Naive thymus-derived CD4-positive, alpha-beta T cell (primary cell): ENCODE measurements around the gene C13orf42. TPM values are rescaled to one million over a fixed set of nuclear protein-coding genes. Genes with fewer than 3 reads are reported as not detected.

Source experiments
- ATAC-seq: fragments of 150-1000 bp; cut with Tn5 transposase; 2 replicates; pipeline ENCODE4 v1.10.0; 2021; ENCODE audit warnings: mild to moderate bottlenecking, moderate library complexity
- CTCF ChIA-PET: fragments of 350-600 bp; sonication (Branson Sonifier 250); formaldehyde crosslinking; loops from one replicate; lab custom pipeline; 2021; ENCODE audit warnings: antibody characterized with exemption; lab: Charles Lee
- POLR2A ChIA-PET: fragments of 350-600 bp; sonication (Branson Sonifier 250); formaldehyde crosslinking; loops from one replicate; lab custom pipeline; 2021; ENCODE audit warnings: antibody characterized with exemption, inconsistent platforms; lab: Charles Lee
- DNase-seq, 9 donors: peaks; one replicate each; pipeline versions ENCODE4 v3.0.0 to v3.0.0-alpha.2; 2020 to 2022; ENCODE audit warnings: mixed read lengths in 1 of 9
- H3K27ac ChIP-seq: one replicate; pipeline ENCODE4 v1.7.0; 2013; ENCODE audit warnings: mild to moderate bottlenecking, low read depth, low read length, moderate library complexity
- H3K27me3 ChIP-seq, 2 donors: one replicate each; pipeline ENCODE4 v1.7.0; 2013; ENCODE audit warnings: low read length in 2 of 2, mild to moderate bottlenecking in 2 of 2, moderate library complexity in 2 of 2; ENCODE audit not compliant: control insufficient read depth in 2 of 2, insufficient read depth in 2 of 2
- H3K36me3 ChIP-seq, 3 experiments: 1 replicate in 2 of 3; 2 replicates in 1 of 3; pipeline ENCODE4 v1.7.0; 2013; ENCODE audit warnings: low read length in 3 of 3, mild to moderate bottlenecking in 3 of 3, moderate library complexity in 1 of 3; ENCODE audit not compliant: insufficient read depth in 3 of 3, control insufficient read depth in 2 of 3
- H3K4me1 ChIP-seq, 2 donors: one replicate each; pipeline ENCODE4 v1.7.0; 2013; ENCODE audit warnings: low read length in 2 of 2, mild to moderate bottlenecking in 2 of 2, moderate library complexity in 1 of 2; ENCODE audit not compliant: control insufficient read depth in 2 of 2, insufficient read depth in 2 of 2
- H3K4me3 ChIP-seq: 2 replicates; pipeline ENCODE4 v1.7.0; 2013; ENCODE audit warnings: mild to moderate bottlenecking, low read length
- H3K9me3 ChIP-seq, 3 experiments: 1 replicate in 2 of 3; 2 replicates in 1 of 3; pipeline ENCODE4 v1.7.0; 2013; ENCODE audit warnings: low read length in 3 of 3; ENCODE audit not compliant: control insufficient read depth in 2 of 3
- H3K27ac Mint-ChIP-seq, 9 donors: one replicate each; pipeline ENCODE4 v1.8.0; 2020 to 2022; ENCODE audit warnings: mixed read lengths in 9 of 9, mild to moderate bottlenecking in 8 of 9, moderate library complexity in 5 of 9, inconsistent platforms in 2 of 9
- H3K27me3 Mint-ChIP-seq, 5 donors: one replicate each; pipeline ENCODE4 v1.8.0; 2021 to 2022; ENCODE audit warnings: mixed read lengths in 5 of 5, mild to moderate bottlenecking in 1 of 5
- H3K36me3 Mint-ChIP-seq, 5 donors: one replicate each; pipeline ENCODE4 v1.8.0; 2020 to 2022; ENCODE audit warnings: mixed read lengths in 5 of 5, mild to moderate bottlenecking in 3 of 5, inconsistent platforms in 1 of 5
- H3K4me1 Mint-ChIP-seq, 7 donors: one replicate each; pipeline ENCODE4 v1.8.0; 2020 to 2022; ENCODE audit warnings: mixed read lengths in 7 of 7, mild to moderate bottlenecking in 3 of 7, inconsistent platforms in 1 of 7
- H3K4me3 Mint-ChIP-seq, 10 donors: one replicate each; pipeline ENCODE4 v1.8.0; 2020 to 2022; ENCODE audit warnings: mild to moderate bottlenecking in 10 of 10, mixed read lengths in 10 of 10, moderate library complexity in 6 of 10, inconsistent platforms in 2 of 10
- H3K9me3 Mint-ChIP-seq, 11 donors: one replicate each; pipeline ENCODE4 v1.8.0; 2020 to 2022; ENCODE audit warnings: mixed read lengths in 11 of 11, mild to moderate bottlenecking in 4 of 11, inconsistent platforms in 1 of 11, moderate library complexity in 1 of 11
- intact Hi-C, 2 donors: fragments of 100-400 bp; cut with micrococcal nuclease; formaldehyde crosslinking; loops; one replicate each; pipeline ENCODE4 v1.15.1; 2023
- polyA plus RNA-seq, 2 donors: library from polyadenylated mRNA; unstranded; fragments of 300-500 nt; fragmentation: Illumina TruSeq; gene quantifications; one replicate each; pipeline ENCODE4 v1.2.3, GENCODE V29; 2021
- total RNA-seq, 6 experiments: library from RNA in 5 of 6; stranded (reverse) in 5 of 6; gene quantifications; 1 replicate in 5 of 6; 2 replicates in 1 of 6; pipeline ENCODE4 v1.2.3 and lab custom pipeline; 2021 to 2026

The C13orf42 gene
- total and polyA plus RNA-seq, 7 experiments from 2014 or later: not detected

DNA sequence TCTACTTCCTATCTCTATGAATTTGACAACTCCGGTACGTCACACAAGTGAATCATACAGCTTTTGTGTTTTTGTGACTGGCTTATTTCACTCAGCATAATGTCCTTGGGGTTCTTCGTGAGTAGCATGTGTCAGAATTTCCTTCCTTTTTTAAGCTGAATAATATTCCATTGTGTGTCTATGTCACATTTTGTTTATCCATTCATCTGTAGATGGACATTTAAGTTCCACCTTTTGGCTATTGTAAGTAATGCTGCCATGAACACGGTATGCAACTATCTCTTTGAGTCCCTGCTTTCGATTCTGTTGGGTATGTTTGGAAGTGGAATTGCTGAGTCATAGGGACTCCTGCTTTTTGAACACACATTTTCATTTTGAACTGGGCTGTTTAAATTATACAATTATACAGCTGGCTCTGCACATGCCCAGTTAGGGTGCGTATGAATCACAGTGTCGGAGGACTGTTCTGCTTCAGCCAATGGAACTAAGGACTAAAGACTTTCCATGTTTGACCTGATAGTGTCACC is 43.0 kb upstream of the C13orf42 start:
- Histone ChIP-seq H3K4me1 (no peaks in the 10 kb centered on the region), H3K27ac (no peak overlapping the region), H3K4me3 (no peak overlapping the region), H3K36me3 (no peaks in the 10 kb centered on the region), H3K27me3 (no peaks in the 10 kb centered on the region), H3K9me3 (no peaks in the 10 kb centered on the region)
- Mint-ChIP-seq H3K36me3 (no peaks in the 10 kb centered on the region), H3K4me1 (peaks cover 0 to 10% (median 0%) of the 10 kb centered on the region in 7 donors), H3K27ac (no peak overlapping the region), H3K27me3 (peaks cover 0 to 24% (median 15%) of the 10 kb centered on the region in 5 donors), H3K4me3 (peak overlapping the region in 1 of 10 donors; percentile 7), H3K9me3 (no peaks in the 10 kb centered on the region)
- intact Hi-C loops: no loop called here
- ChIA-PET POLR2A (no interaction called here), CTCF (no interaction called here)
- no peak for DNase-seq
- peak; percentile 50 for ATAC-seq

DNA sequence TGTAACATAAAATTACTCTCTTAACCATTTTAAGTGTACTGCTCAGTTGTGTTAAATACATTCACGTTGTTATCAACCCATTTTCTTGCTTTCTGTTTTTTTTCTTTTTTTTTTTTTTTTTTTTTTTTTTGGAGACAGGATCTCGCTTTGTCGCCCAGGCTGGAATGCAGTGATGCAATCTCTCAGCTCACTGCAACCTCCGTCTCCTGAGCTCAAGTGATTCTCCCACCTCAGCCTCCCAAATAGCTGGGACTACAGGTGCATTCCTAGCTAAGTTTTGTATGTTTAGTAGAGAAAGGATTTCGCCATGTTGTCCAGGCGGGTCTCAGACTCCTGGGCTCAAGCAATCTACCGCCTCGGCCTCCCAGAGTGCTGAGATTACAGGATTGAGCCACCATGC is 42.5 kb upstream of the C13orf42 start:
- H3K27ac ChIP-seq: no peak overlapping the region
- intact Hi-C loops: no loop called here
- peaks cover 0 to 10% (median 0%) of the 10 kb centered on the region in 7 donors for H3K4me1 Mint-ChIP-seq
- no peak overlapping the region for H3K4me3 Mint-ChIP-seq
- peaks cover 0 to 24% (median 15%) of the 10 kb centered on the region in 5 donors for H3K27me3 Mint-ChIP-seq
- no peaks in the 10 kb centered on the region for H3K27me3 ChIP-seq
- ChIA-PET CTCF (no interaction called here), POLR2A (no interaction called here)
- H3K4me3 ChIP-seq: no peak overlapping the region
- ATAC-seq: no peak
- no peaks in the 10 kb centered on the region for H3K9me3 Mint-ChIP-seq
- no peak for DNase-seq
- H3K36me3 Mint-ChIP-seq: no peaks in the 10 kb centered on the region
- H3K36me3 ChIP-seq: no peaks in the 10 kb centered on the region
- no peaks in the 10 kb centered on the region for H3K9me3 ChIP-seq
- H3K27ac Mint-ChIP-seq: no peak overlapping the region
- no peaks in the 10 kb centered on the region for H3K4me1 ChIP-seq

DNA sequence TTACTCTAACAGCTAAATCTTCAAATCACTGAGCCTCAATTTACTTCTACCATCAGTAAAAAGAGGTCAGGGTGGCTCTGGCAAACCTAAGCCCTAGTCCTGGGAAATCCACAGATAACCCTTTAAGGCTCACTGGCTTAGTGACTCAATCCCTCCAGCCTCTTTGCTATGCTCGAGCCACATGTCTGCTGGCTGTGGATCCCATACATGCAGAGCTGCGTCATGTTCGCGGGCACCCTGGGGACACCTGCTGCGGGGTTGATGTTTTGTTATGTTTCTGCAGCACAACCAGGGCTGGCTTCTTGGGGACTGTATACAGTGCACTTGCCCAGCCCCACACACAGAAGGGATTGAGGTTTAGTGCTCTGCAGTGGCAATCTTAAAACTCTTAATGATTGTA is 41.6 kb upstream of the C13orf42 start:
- H3K36me3 ChIP-seq: no peaks in the 10 kb centered on the region
- no peaks in the 10 kb centered on the region for H3K27me3 ChIP-seq
- Mint-ChIP-seq H3K4me3 (no peak overlapping the region), H3K27ac (no peak overlapping the region), H3K27me3 (peaks cover 0 to 30% (median 15%) of the 10 kb centered on the region in 5 donors), H3K4me1 (peaks cover 4 to 12% (median 5%) of the 10 kb centered on the region in 7 donors), H3K36me3 (no peaks in the 10 kb centered on the region), H3K9me3 (no peaks in the 10 kb centered on the region)
- DNase-seq: no peak
- ATAC-seq: no peak
- intact Hi-C loops: no loop called here
- H3K4me3 ChIP-seq: no peak overlapping the region
- ChIA-PET CTCF (no interaction called here), POLR2A (no interaction called here)
- no peaks in the 10 kb centered on the region for H3K9me3 ChIP-seq
- H3K4me1 ChIP-seq: no peaks in the 10 kb centered on the region
- H3K27ac ChIP-seq: no peak overlapping the region

DNA sequence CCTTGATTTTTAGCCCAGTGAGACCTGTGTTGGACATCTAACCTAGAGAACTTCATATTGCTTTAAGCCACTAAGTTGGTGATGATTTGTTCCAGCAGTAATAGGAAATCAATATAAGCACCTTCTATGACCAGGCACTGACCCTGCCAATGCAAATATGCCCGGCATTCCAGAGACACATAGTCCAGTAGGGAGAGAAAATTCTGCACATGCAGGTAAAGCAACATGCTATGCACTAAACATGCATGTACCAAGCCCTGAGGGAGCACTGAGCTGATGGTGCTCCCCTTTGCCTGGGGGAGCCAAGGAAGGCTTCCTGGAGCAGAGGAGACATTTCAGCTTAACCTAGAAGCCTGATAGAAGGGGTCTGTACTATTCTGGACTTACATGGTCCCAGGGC is 40.4 kb upstream of the C13orf42 start:
- H3K27me3 ChIP-seq: no peaks in the 10 kb centered on the region
- Mint-ChIP-seq H3K4me3 (no peak overlapping the region), H3K27ac (no peak overlapping the region), H3K36me3 (no peaks in the 10 kb centered on the region), H3K27me3 (peaks cover 0 to 30% (median 15%) of the 10 kb centered on the region in 5 donors), H3K4me1 (peaks cover 4 to 12% (median 5%) of the 10 kb centered on the region in 7 donors), H3K9me3 (no peaks in the 10 kb centered on the region)
- no peaks in the 10 kb centered on the region for H3K9me3 ChIP-seq
- H3K4me1 ChIP-seq: no peaks in the 10 kb centered on the region
- ChIA-PET POLR2A (interaction anchor here (0.7 kb wide), 1 partner anchor 1501 kb away, joined by 3 read pairs; the partner anchor contains the start of gene SUGT1), CTCF (no interaction called here)
- H3K4me3 ChIP-seq: no peak overlapping the region
- H3K27ac ChIP-seq: no peak overlapping the region
- no peaks in the 10 kb centered on the region for H3K36me3 ChIP-seq
- intact Hi-C loops: no loop called here
- DNase-seq: no peak
- ATAC-seq: no peak

DNA sequence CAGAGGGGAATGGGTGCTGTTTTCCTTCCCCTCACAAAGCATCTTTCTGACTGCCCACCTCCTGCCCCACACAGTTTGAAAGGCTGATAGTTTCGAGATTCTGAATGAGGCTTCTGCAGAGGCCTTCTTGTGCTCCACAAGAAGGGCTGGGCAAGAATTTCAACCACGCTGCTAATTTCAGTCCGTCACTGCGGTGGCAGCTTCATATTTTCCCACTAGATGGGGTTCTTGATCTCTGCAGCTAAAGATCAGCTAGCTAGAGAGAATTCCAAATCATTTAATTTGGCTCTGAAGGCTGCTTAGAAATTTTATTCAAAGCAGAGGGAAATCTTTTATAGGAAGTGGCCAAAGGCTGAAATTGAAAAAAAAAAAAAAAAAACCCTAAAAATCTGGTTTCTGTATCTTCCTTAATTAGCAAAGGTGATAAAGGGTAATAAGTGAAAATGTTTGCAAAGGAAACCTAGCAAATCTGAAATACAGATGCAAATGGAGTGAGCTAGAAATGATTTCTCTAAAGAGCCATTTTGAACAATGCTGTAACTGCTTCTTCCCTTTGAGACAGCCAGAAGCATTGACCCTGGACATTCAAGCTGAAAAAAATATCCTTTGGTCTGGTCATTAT is 38.0 kb upstream of the C13orf42 start:
- Mint-ChIP-seq H3K27me3 (peaks cover 4 to 26% (median 8%) of the 10 kb centered on the region in 5 donors), H3K4me1 (peaks cover 4 to 5% (median 5%) of the 10 kb centered on the region in 7 donors), H3K27ac (peak overlapping the region in 2 of 9 donors; percentile 23 to 62), H3K4me3 (no peak overlapping the region), H3K36me3 (no peaks in the 10 kb centered on the region), H3K9me3 (peaks cover 0 to 10% (median 0%) of the 10 kb centered on the region in 11 donors)
- Histone ChIP-seq H3K27me3 (no peaks in the 10 kb centered on the region), H3K9me3 (no peaks in the 10 kb centered on the region), H3K27ac (no peak overlapping the region), H3K4me3 (no peak overlapping the region), H3K36me3 (no peaks in the 10 kb centered on the region), H3K4me1 (no peaks in the 10 kb centered on the region)
- ATAC-seq: no peak
- POLR2A ChIA-PET: interaction anchor here (0.6 kb wide), 1 partner anchor 226 kb away, joined by 3 read pairs; no protein-coding TSS in a partner anchor
- intact Hi-C loops: loop anchor here in 1 of 2 donors (1.0 kb wide), 1 partner anchor 137 kb away; no protein-coding TSS in a partner anchor
- CTCF ChIA-PET: no interaction called here
- DNase-seq: no peak

DNA sequence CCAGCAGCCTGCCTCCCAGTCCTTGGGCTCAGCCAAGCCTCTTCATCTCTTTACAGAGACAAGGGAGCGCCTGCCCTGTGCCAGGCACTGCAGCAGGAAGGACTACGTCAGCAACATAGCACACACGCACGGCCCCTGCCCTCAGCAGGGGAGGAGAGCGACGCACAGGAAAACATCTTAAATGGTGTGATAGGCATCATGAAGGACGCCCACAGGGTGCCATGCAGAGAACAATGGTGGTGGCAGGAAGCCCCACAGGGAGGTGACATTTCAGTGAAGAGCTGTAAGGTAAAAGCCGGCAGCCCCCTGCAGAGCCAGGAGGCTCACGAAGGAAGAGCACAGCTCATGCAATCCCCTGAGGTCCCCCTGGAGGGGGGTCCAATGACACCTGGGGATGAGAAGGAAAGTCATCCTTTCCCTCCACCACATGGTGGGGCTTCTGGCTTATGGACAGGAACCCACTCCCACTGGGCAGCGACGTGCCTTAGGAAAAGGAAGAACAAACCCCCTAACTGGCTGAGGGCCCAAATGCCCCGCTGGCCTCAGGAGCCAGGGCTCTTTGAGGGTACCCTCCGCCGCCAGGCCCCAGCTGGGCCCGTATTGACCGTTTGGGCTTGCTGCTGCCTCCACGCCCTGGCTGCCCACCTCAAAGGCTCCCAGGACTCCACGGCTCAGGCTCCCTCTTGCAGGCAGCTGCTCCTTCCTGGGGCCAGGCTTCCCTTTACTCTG is 37.3 kb upstream of the C13orf42 start:
- H3K9me3 Mint-ChIP-seq: peaks cover 0 to 17% (median 0%) of the 10 kb centered on the region in 11 donors
- Histone ChIP-seq H3K4me1 (no peaks in the 10 kb centered on the region), H3K9me3 (no peaks in the 10 kb centered on the region), H3K27me3 (no peaks in the 10 kb centered on the region), H3K36me3 (no peaks in the 10 kb centered on the region), H3K4me3 (no peak overlapping the region), H3K27ac (no peak overlapping the region)
- peak in 5 of 9 donors; percentile 0 to 44 (median 20) for DNase-seq
- H3K36me3 Mint-ChIP-seq: no peaks in the 10 kb centered on the region
- peak overlapping the region in 3 of 10 donors; percentile 12 to 61 (median 59) for H3K4me3 Mint-ChIP-seq
- peak overlapping the region in 3 of 9 donors; percentile 37 to 65 (median 44) for H3K27ac Mint-ChIP-seq
- H3K4me1 Mint-ChIP-seq: peaks cover 3 to 5% (median 4%) of the 10 kb centered on the region in 7 donors
- intact Hi-C loops: no loop called here
- ChIA-PET CTCF (no interaction called here), POLR2A (interaction anchor here (0.6 kb wide), 1 partner anchor 227 kb away, joined by 3 read pairs; no protein-coding TSS in a partner anchor)
- H3K27me3 Mint-ChIP-seq: peaks cover 4 to 22% (median 7%) of the 10 kb centered on the region in 5 donors
- ATAC-seq: peak; percentile 64
